ENCODE measurements around the gene DCDC2C. TPM values are rescaled to one million over a fixed set of nuclear protein-coding genes. Genes with fewer than 3 reads are reported as not detected.

DCDC2C gene
- total and polyA plus RNA-seq, 2 donors (not counting 3 experiments of a cell fraction or from before 2014, with no cell fraction given), result not detected

DNA sequence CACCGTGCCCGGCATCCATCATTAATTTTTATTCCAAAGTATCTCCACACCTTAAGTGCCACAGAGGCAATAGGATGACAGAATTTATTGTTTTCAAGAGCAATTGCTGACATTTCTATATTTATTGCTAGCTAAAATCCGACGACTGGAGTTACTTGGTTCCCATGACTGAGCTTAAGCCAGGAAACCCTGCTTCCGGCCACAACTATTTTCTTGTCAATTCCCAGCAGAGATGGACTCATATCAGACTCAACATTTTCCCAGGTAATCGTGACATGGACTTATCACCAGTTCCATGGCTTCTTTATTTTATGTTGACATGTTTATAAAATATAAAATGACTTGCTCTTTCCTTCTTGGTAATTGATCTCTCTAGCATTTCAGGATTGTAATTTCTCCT lies 20.6 kb upstream of the DCDC2C start:
- FAIRE-seq, result no peak
- Histone ChIP-seq H4K20me1 (replicated peaks; ENCODE audit: control insufficient read depth, extremely low read depth, insufficient read depth, low read length) (no peaks in the 10 kb centered on the region), H3K36me3 (ENCODE audit: control insufficient read depth in 2 of 2, extremely low read depth in 1 of 2, insufficient read depth in 2 of 2, low read length in 2 of 2) (no peaks in the 10 kb centered on the region), H3K79me2 (ENCODE audit: control insufficient read depth, insufficient read depth, low read length) (no peaks in the 10 kb centered on the region), H2AFZ (ENCODE audit: low read depth, low read length) (no peak overlapping the region), H3K9me3 (replicated peaks; ENCODE audit: control insufficient read depth, insufficient read depth, low read length) (no peaks in the 10 kb centered on the region), H3K9ac (replicated peaks; ENCODE audit: extremely low read depth, insufficient read depth, low read length) (no peak overlapping the region), H3K4me1 (ENCODE audit: control insufficient read depth, extremely low read depth, insufficient read depth, low read length) (no peaks in the 10 kb centered on the region), H3K9me1 (replicated peaks; ENCODE audit: control insufficient read depth, extremely low read depth, insufficient read depth, low read length) (no peaks in the 10 kb centered on the region), H3K27me3 (ENCODE audit: control insufficient read depth in 2 of 2, insufficient read depth in 2 of 2, low read length in 2 of 2) (no peaks in the 10 kb centered on the region), H3K27ac (ENCODE audit: insufficient read depth, low read depth, low read length) (no peak overlapping the region), H3K4me3 (replicated peaks in 1 of 3; ENCODE audit: insufficient read depth in 1 of 3, low read depth in 1 of 3, low read length in 3 of 3) (no peak overlapping the region), H3K4me2 (ENCODE audit: insufficient read depth, low read length) (no peak overlapping the region)
- DNase-seq (ENCODE audit: low read depth, low spot score), result no peak
- no peak for TF ChIP-seq MAX (IDR thresholded peaks at IDR 0.05; ENCODE audit: insufficient read depth, insufficient read length)
- no peak for TF ChIP-seq FOS (IDR thresholded peaks at IDR 0.05; ENCODE audit: borderline replicate concordance, insufficient read depth, low read length)
- no peak for TF ChIP-seq POLR2AphosphoS5 (IDR thresholded peaks at IDR 0.05; ENCODE audit: insufficient read depth, low read depth, low read length)
- no peak for TF ChIP-seq MYC (IDR thresholded peaks at IDR 0.05; ENCODE audit: low read depth, low read length)
- no peak for TF ChIP-seq JUN (IDR thresholded peaks at IDR 0.05; ENCODE audit: borderline replicate concordance, insufficient read depth, insufficient read length, low read depth)
- TF ChIP-seq CTCF (IDR thresholded peaks at IDR 0.05; ENCODE audit: extremely low read depth in 1 of 2, insufficient read depth in 1 of 2, low read depth in 1 of 2, low read length in 2 of 2), result no peak
- TF ChIP-seq EZH2 (IDR thresholded peaks at IDR 0.05; ENCODE audit: borderline replicate concordance, low read depth, low read length, severe bottlenecking), result no peak
- TF ChIP-seq POLR2A (IDR thresholded peaks at IDR 0.05; ENCODE audit: low read depth, low read length), result no peak
- no peak for TF ChIP-seq GATA2 (IDR thresholded peaks at IDR 0.05; ENCODE audit: insufficient read depth, insufficient read length, low read depth, low read length)
- BruUV-seq (replicated peaks), result no TSS peak
- ChIA-PET CTCF (no interaction called here), POLR2A (no interaction called here)
- intact Hi-C loops (cut with micrococcal nuclease), result no loop called here
- dilution Hi-C loops (cut with MboI; ENCODE audit: extremely low pct_ligation_motif_present, low sequenced_read_pairs), result no loop called here
